Measurements from ENCODE around the gene MTTP. TPM values are rescaled to one million over a fixed set of nuclear protein-coding genes. Genes with fewer than 3 reads are reported as not detected.

MTTP gene
- total and polyA plus RNA-seq, 2 donors (not counting 1 experiment from before 2014, with no cell fraction given): 0.03 to 0.83 TPM

- H3K4me1 ChIP-seq (ENCODE audit: control insufficient read depth, extremely low read depth, insufficient read depth, low read length): no peaks in the 10 kb centered on the region
- TF ChIP-seq, protein P1, sequence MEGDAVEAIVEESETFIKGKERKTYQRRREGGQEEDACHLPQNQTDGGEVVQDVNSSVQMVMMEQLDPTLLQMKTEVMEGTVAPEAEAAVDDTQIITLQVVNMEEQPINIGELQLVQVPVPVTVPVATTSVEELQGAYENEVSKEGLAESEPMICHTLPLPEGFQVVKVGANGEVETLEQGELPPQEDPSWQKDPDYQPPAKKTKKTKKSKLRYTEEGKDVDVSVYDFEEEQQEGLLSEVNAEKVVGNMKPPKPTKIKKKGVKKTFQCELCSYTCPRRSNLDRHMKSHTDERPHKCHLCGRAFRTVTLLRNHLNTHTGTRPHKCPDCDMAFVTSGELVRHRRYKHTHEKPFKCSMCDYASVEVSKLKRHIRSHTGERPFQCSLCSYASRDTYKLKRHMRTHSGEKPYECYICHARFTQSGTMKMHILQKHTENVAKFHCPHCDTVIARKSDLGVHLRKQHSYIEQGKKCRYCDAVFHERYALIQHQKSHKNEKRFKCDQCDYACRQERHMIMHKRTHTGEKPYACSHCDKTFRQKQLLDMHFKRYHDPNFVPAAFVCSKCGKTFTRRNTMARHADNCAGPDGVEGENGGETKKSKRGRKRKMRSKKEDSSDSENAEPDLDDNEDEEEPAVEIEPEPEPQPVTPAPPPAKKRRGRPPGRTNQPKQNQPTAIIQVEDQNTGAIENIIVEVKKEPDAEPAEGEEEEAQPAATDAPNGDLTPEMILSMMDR (conservative IDR thresholded peaks at IDR 0.05 in 1 of 2, IDR thresholded peaks at IDR 0.05 in 1 of 2; ENCODE audit: low read depth in 1 of 2, low read length in 2 of 2): no peak
- TF ChIP-seq EZH2 (IDR thresholded peaks at IDR 0.05; ENCODE audit: low read length, missing control alignments): no peak
- H2AFZ ChIP-seq (ENCODE audit: low read length): no peak overlapping the region
- no peaks in the 10 kb centered on the region for H3K27me3 ChIP-seq (ENCODE audit: control insufficient read depth, insufficient read depth, low read length)
- H4K20me1 ChIP-seq (ENCODE audit: control insufficient read depth, extremely low read depth, insufficient read depth, low read length): no peaks in the 10 kb centered on the region
- H3K27ac ChIP-seq (ENCODE audit: insufficient read depth, low read length): no peak overlapping the region
- H3K9me3 ChIP-seq (ENCODE audit: control insufficient read depth, insufficient read depth, low read depth, low read length): no peaks in the 10 kb centered on the region
- DNase-seq (ENCODE audit: low read depth in 2 of 2): no peak
- H3K79me2 ChIP-seq (ENCODE audit: control insufficient read depth, insufficient read depth, low read length): no peaks in the 10 kb centered on the region
- H3K36me3 ChIP-seq (ENCODE audit: control insufficient read depth, insufficient read depth, low read length): no peaks in the 10 kb centered on the region
- H3K4me2 ChIP-seq (ENCODE audit: extremely low read depth, insufficient read depth, low read length): no peak overlapping the region
- no peak overlapping the region for H3K4me3 ChIP-seq (replicated peaks in 1 of 4; ENCODE audit: control extremely low read depth in 1 of 4, insufficient read depth in 1 of 4, low read depth in 3 of 4, low read length in 4 of 4)
- no peak overlapping the region for H3K9ac ChIP-seq (ENCODE audit: insufficient read depth, low read length)
These were observed 84.0 kb downstream of the MTTP start for GRCh38 chr4:99658666-99659065.

- no peaks in the 10 kb centered on the region for H3K9me3 ChIP-seq (ENCODE audit: control insufficient read depth, insufficient read depth, low read depth, low read length)
- no peaks in the 10 kb centered on the region for H3K27me3 ChIP-seq (ENCODE audit: control insufficient read depth, insufficient read depth, low read length)
- H3K4me3 ChIP-seq (replicated peaks in 1 of 4; ENCODE audit: control extremely low read depth in 1 of 4, insufficient read depth in 1 of 4, low read depth in 3 of 4, low read length in 4 of 4): no peak overlapping the region
- H3K27ac ChIP-seq (ENCODE audit: insufficient read depth, low read length): no peak overlapping the region
- no peak overlapping the region for H3K9ac ChIP-seq (ENCODE audit: insufficient read depth, low read length)
- H3K4me1 ChIP-seq (ENCODE audit: control insufficient read depth, extremely low read depth, insufficient read depth, low read length): no peaks in the 10 kb centered on the region
- no peak overlapping the region for H2AFZ ChIP-seq (ENCODE audit: low read length)
- H3K4me2 ChIP-seq (ENCODE audit: extremely low read depth, insufficient read depth, low read length): no peak overlapping the region
- no peak for TF ChIP-seq EZH2 (IDR thresholded peaks at IDR 0.05; ENCODE audit: low read length, missing control alignments)
- TF ChIP-seq, protein P1 (conservative IDR thresholded peaks at IDR 0.05 in 1 of 2, IDR thresholded peaks at IDR 0.05 in 1 of 2; ENCODE audit: low read depth in 1 of 2, low read length in 2 of 2): no peak
- H3K79me2 ChIP-seq (ENCODE audit: control insufficient read depth, insufficient read depth, low read length): no peaks in the 10 kb centered on the region
- no peak for DNase-seq (ENCODE audit: low read depth in 2 of 2)
- H4K20me1 ChIP-seq (ENCODE audit: control insufficient read depth, extremely low read depth, insufficient read depth, low read length): no peaks in the 10 kb centered on the region
- no peaks in the 10 kb centered on the region for H3K36me3 ChIP-seq (ENCODE audit: control insufficient read depth, insufficient read depth, low read length)
These were observed 87.3 kb downstream of the MTTP start for GRCh38 chr4:99661907-99662306.

DNA sequence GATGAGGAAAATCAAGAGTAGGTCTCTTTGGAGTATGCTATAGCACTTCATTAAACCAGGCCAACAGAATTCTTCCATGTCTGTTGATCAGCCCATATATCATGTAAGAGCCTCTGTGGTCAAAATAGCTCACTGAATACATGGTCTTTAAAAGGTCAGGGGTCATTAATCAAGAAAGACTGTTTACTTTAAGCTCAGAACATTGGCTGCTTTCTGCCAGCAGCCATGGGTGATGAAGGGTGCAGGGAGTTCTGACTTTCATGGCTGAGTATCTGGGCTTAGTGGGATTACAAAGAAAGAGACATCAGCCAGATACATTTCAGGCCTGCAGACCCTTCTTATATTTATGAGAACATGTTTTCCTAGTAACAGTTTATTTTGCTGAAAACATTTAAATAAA, 90.1 kb downstream of the MTTP start:
- TF ChIP-seq EZH2 (IDR thresholded peaks at IDR 0.05; ENCODE audit: low read length, missing control alignments): no peak
- TF ChIP-seq, protein P1 (conservative IDR thresholded peaks at IDR 0.05 in 1 of 2, IDR thresholded peaks at IDR 0.05 in 1 of 2; ENCODE audit: low read depth in 1 of 2, low read length in 2 of 2): no peak
- no peaks in the 10 kb centered on the region for H3K27me3 ChIP-seq (ENCODE audit: control insufficient read depth, insufficient read depth, low read length)
- H3K9ac ChIP-seq (ENCODE audit: insufficient read depth, low read length): no peak overlapping the region
- H3K4me1 ChIP-seq (ENCODE audit: control insufficient read depth, extremely low read depth, insufficient read depth, low read length): no peaks in the 10 kb centered on the region
- peak in 1 of 2 donors; percentile 57 for DNase-seq (ENCODE audit: low read depth in 2 of 2)
- H3K4me2 ChIP-seq (ENCODE audit: extremely low read depth, insufficient read depth, low read length): no peak overlapping the region
- H3K79me2 ChIP-seq (ENCODE audit: control insufficient read depth, insufficient read depth, low read length): no peaks in the 10 kb centered on the region
- no peak overlapping the region for H2AFZ ChIP-seq (ENCODE audit: low read length)
- H3K9me3 ChIP-seq (ENCODE audit: control insufficient read depth, insufficient read depth, low read depth, low read length): no peaks in the 10 kb centered on the region
- H3K4me3 ChIP-seq (replicated peaks in 1 of 4; ENCODE audit: control extremely low read depth in 1 of 4, insufficient read depth in 1 of 4, low read depth in 3 of 4, low read length in 4 of 4): no peak overlapping the region
- no peak overlapping the region for H3K27ac ChIP-seq (ENCODE audit: insufficient read depth, low read length)
- H4K20me1 ChIP-seq (ENCODE audit: control insufficient read depth, extremely low read depth, insufficient read depth, low read length): no peaks in the 10 kb centered on the region
- H3K36me3 ChIP-seq (ENCODE audit: control insufficient read depth, insufficient read depth, low read length): no peaks in the 10 kb centered on the region
